ENCODE results near the gene NF1.

DNA sequence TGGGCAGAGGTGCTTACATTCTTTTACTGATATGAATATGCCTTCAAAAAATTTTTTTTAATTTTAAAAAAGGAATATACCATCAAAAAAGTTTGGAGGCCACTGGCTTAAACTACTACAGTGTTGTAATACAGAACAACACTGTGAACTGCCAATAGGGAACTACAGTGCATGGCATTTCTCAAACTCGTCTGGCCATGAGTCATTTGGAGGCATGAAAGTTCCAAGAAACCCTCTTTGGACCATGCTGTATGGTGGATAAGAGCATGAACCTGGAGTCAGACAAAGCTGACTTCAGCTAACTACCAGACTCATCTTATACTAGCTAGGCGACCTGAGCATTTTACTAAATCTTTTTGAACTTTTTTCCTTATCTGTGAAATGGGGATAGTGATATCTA, 9.2 kb upstream of the NF1 start:
- TF ChIP-seq, protein P1, sequence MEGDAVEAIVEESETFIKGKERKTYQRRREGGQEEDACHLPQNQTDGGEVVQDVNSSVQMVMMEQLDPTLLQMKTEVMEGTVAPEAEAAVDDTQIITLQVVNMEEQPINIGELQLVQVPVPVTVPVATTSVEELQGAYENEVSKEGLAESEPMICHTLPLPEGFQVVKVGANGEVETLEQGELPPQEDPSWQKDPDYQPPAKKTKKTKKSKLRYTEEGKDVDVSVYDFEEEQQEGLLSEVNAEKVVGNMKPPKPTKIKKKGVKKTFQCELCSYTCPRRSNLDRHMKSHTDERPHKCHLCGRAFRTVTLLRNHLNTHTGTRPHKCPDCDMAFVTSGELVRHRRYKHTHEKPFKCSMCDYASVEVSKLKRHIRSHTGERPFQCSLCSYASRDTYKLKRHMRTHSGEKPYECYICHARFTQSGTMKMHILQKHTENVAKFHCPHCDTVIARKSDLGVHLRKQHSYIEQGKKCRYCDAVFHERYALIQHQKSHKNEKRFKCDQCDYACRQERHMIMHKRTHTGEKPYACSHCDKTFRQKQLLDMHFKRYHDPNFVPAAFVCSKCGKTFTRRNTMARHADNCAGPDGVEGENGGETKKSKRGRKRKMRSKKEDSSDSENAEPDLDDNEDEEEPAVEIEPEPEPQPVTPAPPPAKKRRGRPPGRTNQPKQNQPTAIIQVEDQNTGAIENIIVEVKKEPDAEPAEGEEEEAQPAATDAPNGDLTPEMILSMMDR (IDR thresholded peaks at IDR 0.05), result no peak
- TF ChIP-seq POLR2A (IDR thresholded peaks at IDR 0.05) (no peak), EP300 (IDR thresholded peaks at IDR 0.05) (no peak)

Data from tibial nerve (tissue), 4 donors.